GM12891 (cell line): Measurements from ENCODE around the gene DPM2.

Experiments used
- POLR2A ChIP-seq: IDR thresholded peaks from 2 replicates; pipeline ENCODE4 v1.6.1; 2011; ENCODE audit warnings: low read depth, low read length, control low read depth
- POLR2AphosphoS5 ChIP-seq: IDR thresholded peaks from 2 replicates; pipeline ENCODE4 v1.6.1; 2011; ENCODE audit warnings: low read depth, low read length, control low read depth
- TAF1 ChIP-seq: IDR thresholded peaks from 2 replicates; pipeline ENCODE4 v1.6.1; 2011; ENCODE audit warnings: low read depth, low read length, control low read depth

GRCh38 chr9:127953768-127954505 lies 16.3 kb upstream of the DPM2 start:
- TF ChIP-seq POLR2A (no peak), POLR2AphosphoS5 (no peak), TAF1 (no peak)
